ENCODE results near the gene ASTL. TPM values are rescaled to one million over a fixed set of nuclear protein-coding genes. Genes with fewer than 3 reads are reported as not detected.
"Not testable (repeated sequence)": the region's sequence is repeated elsewhere in the genome, so short reads cannot be mapped to it uniquely, and the experiment has no call there.

Gene ASTL
- total and polyA plus RNA-seq, 2 of the 13 experiments (the other 11 are each of a cell fraction or from before 2014, with no cell fraction given): not detected

GRCh38 chr2:96161898-96162297 lies 23.6 kb upstream of the ASTL start:
- Histone ChIP-seq H3K4me2 (ENCODE audit: low read depth, low read length) (no peak overlapping the region), H3K9me3 (ENCODE audit: low read length) (no peaks in the 10 kb centered on the region), H2AFZ (ENCODE audit: low read length) (no peak overlapping the region), H3K27me3 (ENCODE audit: control insufficient read depth in 1 of 2, insufficient read depth in 2 of 2, low read length in 2 of 2) (peaks cover 10 to 44% of the 10 kb centered on the region in 2 experiments), H3K4me3 (replicated peaks in 1 of 3; ENCODE audit: insufficient read depth in 1 of 3, low read depth in 2 of 3, low read length in 3 of 3) (no peak overlapping the region), H3K79me2 (ENCODE audit: insufficient read depth, low read length) (no peaks in the 10 kb centered on the region), H3K4me1 (ENCODE audit: insufficient read depth, low read length) (peaks cover 25% of the 10 kb centered on the region), H4K20me1 (ENCODE audit: insufficient read depth, low read length) (no peaks in the 10 kb centered on the region), H3K36me3 (replicated peaks in 1 of 2; ENCODE audit: control insufficient read depth in 1 of 2, insufficient read depth in 2 of 2, low read length in 2 of 2) (no peaks in the 10 kb centered on the region), H3K27ac (ENCODE audit: extremely low read length, insufficient read depth, low read length) (no peak overlapping the region), H3K9ac (ENCODE audit: insufficient read depth, low read depth, low read length) (no peak overlapping the region)
- ATAC-seq (no peak), FAIRE-seq (no peak), DNase-seq (ENCODE audit: low spot score) (no peak)
- WGBS (ENCODE audit: low lambda C conversion rate): 24% methylated on average over 5 of the region's 5 CpGs
- intact Hi-C loops (cut with micrococcal nuclease; ENCODE audit: unreplicated experiment) (no loop called here), in situ Hi-C loops (cut with HindIII; ENCODE audit: extremely low pct_ligation_motif_present, low pct_unique_long_range_greater_than_20kb) (no loop called here)
- TF ChIP-seq ZNF326 (CRISPR knock-in tag; IDR thresholded peaks at IDR 0.05; ENCODE audit: borderline replicate concordance) (no peak), KLF13 (CRISPR knock-in tag; IDR thresholded peaks at IDR 0.05) (no peak), PAX8 (CRISPR knock-in tag; IDR thresholded peaks at IDR 0.05; ENCODE audit: borderline replicate concordance) (no peak), ZHX1 (CRISPR knock-in tag; IDR thresholded peaks at IDR 0.05; ENCODE audit: low read depth) (no peak), ZNF784 (CRISPR knock-in tag; IDR thresholded peaks at IDR 0.05; ENCODE audit: borderline replicate concordance) (no peak), ZNF773 (CRISPR knock-in tag; IDR thresholded peaks at IDR 0.05; ENCODE audit: borderline replicate concordance) (no peak), MNT (IDR thresholded peaks at IDR 0.05) (no peak), ONECUT2 (CRISPR knock-in tag; IDR thresholded peaks at IDR 0.05) (no peak)
- no TSS peak for BruUV-seq (replicated peaks)
- ChIA-PET CTCF (ENCODE audit: low intra/inter-chr PET ratio, low total read pairs) (no interaction called here), POLR2A (no interaction called here)

- H3K4me2 ChIP-seq (ENCODE audit: low read depth, low read length); in situ Hi-C loops (cut with HindIII; ENCODE audit: extremely low pct_ligation_motif_present, low pct_unique_long_range_greater_than_20kb); H3K79me2 ChIP-seq (ENCODE audit: insufficient read depth, low read length); H3K9me3 ChIP-seq (ENCODE audit: low read length); H3K27ac ChIP-seq (ENCODE audit: extremely low read length, insufficient read depth, low read length); POLR2A ChIA-PET; DNase-seq (ENCODE audit: low spot score); H3K36me3 ChIP-seq (replicated peaks in 1 of 2; ENCODE audit: control insufficient read depth in 1 of 2, insufficient read depth in 2 of 2, low read length in 2 of 2); H3K4me3 ChIP-seq (replicated peaks in 1 of 3; ENCODE audit: insufficient read depth in 1 of 3, low read depth in 2 of 3, low read length in 3 of 3); CTCF ChIA-PET (ENCODE audit: low intra/inter-chr PET ratio, low total read pairs); H3K9ac ChIP-seq (ENCODE audit: insufficient read depth, low read depth, low read length); FAIRE-seq; H4K20me1 ChIP-seq (ENCODE audit: insufficient read depth, low read length); ATAC-seq; BruUV-seq (replicated peaks); H2AFZ ChIP-seq (ENCODE audit: low read length); intact Hi-C loops (cut with micrococcal nuclease; ENCODE audit: unreplicated experiment): not testable (repeated sequence)
- peaks cover 13 to 57% of the 10 kb centered on the region in 2 experiments for H3K27me3 ChIP-seq (ENCODE audit: control insufficient read depth in 1 of 2, insufficient read depth in 2 of 2, low read length in 2 of 2)
- H3K4me1 ChIP-seq (ENCODE audit: insufficient read depth, low read length): peaks cover 25% of the 10 kb centered on the region
- 45% methylated on average over 5 of the region's 5 CpGs for WGBS (ENCODE audit: low lambda C conversion rate)
These were observed 22.1 kb upstream of the ASTL start for GRCh38 chr2:96160366-96160765.
